ENCODE data around the gene ENPP3.

The ENPP3 gene

GRCh38 chr6:131636880-131637792, at the start of gene ENPP3:
ENPP3 (plus strand) TSS chr6:131637302; CDS start chr6:131637385, 83 bp downstream.
- no peak for DNase-seq

DNA sequence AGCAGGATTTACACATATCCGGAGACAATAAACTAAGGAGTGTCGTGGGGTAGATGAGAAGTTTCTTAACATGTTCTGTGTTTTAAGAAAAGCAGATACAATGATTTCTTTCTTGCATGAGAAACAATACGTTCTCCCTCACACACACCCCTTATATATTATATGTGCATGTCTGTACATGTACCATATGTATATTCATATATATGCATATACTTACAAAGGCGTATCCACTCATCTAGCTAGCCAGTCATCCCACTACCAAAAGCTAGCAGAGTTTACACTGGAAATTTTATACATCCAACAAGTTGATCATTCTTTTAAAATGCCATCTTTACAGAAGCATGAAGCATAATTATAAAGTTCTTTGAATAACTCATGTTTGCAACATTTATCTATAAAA, 49.2 kb upstream of the ENPP3 start:
- no peak for DNase-seq

DNA sequence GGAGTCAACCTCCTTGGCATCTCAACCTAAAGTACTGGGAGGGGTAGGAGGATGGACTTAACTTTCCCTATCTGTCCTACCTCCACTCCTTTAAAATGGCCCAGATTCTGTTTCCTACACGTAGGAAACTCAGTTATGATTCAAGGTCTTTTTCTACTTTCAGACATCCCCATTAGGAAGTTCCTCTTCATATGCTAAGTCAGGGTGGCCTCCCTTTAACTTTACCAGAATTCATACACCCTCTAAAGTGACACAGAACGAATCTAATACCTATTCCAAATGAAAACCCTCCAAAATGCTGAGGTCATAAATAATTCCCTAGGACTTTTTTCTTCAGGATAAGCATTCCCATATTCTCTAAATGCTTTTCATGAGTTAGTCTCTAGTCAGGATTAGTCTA, 48.5 kb upstream of the ENPP3 start:
- no peak for DNase-seq

- DNase-seq = no peak
Measured at GRCh38 chr6:131592935-131593334, 44.2 kb upstream of the ENPP3 start.

DNA sequence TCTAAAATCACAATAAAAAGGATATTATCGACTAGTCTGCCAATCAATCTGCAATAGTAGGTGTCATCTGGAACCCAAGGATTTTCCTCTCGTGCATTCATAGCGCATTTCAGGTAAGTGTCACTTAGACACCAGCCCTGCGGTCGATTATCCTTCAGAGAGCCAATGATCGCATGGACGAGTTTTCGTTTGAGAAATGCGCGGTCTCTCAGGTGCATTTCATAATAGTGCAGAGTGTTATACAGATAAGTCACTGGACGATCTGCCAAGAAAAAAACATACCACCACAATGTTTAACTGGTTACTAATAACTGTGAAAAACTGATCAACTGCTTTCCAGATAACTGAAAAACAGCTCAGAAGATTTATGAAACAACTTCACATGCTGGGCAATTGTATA, 43.0 kb upstream of the ENPP3 start:
- no peak for DNase-seq

DNA sequence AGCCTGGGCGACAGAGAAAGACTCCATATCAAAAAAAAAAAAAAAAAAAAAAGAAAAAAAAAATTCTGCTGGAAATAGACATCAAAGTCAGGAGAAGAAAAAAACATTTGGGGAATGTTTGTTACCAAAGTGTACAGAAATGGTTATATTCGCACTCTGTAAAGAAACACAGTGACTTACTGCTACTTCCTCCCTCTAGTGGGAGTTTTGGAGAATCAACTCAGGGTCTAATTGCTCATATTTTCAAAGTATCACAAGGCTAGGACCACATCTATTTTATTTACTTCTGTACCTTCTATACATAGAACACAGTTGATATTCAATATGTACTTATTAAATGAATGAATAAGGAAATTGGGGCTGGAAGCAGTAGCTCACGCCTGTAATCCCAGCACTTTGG, 39.7 kb upstream of the ENPP3 start:
- DNase-seq = no peak

DNA sequence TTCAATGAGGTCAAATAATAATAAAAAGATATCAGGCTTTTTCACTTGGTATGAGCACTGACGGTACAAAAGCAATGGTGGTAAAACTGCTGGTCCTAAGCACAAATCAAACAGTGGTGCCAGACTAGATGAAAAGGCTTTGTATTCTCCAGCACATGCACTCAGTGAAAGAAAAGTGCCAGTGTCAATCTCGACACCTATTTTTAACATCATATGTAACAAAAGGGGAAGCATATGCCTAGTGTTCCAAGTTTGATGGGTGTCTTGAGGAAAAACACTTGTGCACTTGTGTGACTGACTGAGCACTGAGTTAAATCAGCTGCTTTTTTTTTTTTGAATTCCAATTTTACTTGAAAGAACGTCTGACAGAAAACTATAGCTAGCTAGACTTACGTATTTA, 36.4 kb upstream of the ENPP3 start:
- no peak for DNase-seq

GRCh38 chr6:131602781-131603312, 34.3 kb upstream of the ENPP3 start:
- DNase-seq = no peak

DNA sequence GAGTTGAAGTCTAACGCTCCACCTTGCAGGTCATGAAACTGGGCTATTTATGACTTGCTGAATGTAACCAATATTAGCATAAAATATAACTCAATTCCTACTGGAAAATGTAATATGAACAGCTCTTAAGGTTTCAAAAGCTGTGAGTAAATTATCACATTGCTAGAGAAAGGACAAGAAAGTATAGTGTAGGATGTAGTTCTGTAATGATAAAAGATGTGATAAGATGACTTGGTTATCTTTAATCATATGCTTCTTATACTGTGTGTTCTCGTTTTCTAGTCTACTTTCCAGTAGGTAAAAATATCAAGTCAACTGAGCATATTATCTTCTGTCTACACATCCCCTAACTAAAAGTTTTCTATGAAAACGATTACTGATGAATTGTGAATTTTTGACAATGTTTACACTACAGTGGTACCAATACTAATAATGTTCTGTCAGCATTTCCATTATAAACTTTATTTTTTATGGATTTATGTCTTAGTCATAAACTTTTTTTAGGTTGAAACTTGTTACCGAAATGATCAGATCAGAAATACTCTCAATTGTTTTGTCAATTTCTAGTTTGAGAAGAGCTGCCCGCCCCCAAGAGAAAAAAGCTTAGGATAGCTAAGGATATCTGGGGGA, 23.7 kb upstream of the ENPP3 start:
- no peak for DNase-seq

GRCh38 chr6:131615275-131615674, 21.8 kb upstream of the ENPP3 start:
- DNase-seq = no peak

DNA sequence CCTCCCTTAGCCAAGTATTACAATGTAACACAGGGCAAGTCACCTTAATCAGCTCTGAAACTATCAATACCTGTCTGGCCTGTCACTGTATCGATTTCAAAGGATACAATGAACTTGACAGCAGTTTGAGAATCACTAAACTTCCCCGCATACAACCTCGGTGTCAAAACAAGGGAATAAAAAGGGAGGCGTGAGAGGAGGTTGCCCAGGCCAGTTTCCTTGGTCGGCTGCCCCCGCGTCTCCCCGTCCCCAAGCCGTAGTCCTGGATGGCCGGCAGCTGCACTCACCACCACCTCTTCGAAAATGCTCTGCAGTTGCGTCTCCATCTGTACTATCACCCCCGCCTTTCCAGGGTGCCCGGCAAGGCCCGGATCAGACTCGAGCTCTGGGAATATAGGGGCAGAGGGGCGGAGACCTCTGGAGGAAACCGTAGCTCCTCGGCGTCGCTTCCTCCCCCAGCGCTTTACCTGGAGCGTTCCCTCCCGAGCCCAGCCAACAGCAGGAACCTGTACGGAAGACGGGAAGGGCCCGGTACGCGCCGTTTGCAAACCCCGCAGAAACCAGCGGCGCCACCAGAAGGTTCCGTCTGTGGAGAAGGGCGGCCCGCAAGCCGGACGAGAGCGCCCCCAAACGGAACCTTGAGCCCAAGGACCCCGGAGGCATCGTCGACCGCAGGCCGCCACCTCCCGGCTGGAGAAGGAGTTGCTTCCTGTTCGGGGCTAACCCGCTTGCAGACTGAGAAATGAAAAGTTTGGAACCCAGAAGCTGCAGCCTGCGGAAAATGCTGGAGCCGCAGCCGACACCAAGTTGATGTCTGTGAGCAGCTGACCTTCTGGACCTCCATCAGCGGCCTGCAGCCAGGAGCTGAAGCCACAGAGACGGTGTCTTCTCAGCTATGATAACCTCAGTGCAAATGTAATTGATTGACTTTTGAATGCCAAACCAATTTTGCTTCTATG, 9.1 kb upstream of the ENPP3 start, which contains the start of gene MED23:
Gene MED23 (minus strand): TSS at position 519 of the 959 bp plus-strand sequence. CDS start 193 bp downstream, at position 326.
- DNase-seq = peak; percentile 91

DNA sequence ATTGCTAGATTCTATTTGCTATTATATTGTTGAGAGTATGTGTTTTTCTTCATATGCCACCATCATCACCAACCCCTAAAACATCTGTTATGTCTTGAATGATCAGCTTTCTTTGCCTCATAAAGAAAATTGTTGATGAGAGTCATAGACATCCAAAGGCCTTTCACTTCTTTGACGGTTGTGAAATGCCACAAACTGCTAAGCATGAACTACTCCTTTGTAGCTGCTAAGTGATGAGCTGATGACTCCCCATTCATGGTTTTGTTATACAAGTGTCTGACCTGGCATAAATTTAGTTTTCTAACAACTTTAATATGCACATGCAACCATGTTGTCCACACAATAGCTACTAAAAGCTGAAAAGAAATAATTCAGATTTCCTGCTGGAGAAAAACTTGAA, 8.4 kb upstream of the ENPP3 start:
- no peak for DNase-seq

- no peak for DNase-seq
Measured at GRCh38 chr6:131629651-131630050, 7.5 kb upstream of the ENPP3 start.

- DNase-seq = no peak
Measured at GRCh38 chr6:131631625-131632289, 5.3 kb upstream of the ENPP3 start.

DNA sequence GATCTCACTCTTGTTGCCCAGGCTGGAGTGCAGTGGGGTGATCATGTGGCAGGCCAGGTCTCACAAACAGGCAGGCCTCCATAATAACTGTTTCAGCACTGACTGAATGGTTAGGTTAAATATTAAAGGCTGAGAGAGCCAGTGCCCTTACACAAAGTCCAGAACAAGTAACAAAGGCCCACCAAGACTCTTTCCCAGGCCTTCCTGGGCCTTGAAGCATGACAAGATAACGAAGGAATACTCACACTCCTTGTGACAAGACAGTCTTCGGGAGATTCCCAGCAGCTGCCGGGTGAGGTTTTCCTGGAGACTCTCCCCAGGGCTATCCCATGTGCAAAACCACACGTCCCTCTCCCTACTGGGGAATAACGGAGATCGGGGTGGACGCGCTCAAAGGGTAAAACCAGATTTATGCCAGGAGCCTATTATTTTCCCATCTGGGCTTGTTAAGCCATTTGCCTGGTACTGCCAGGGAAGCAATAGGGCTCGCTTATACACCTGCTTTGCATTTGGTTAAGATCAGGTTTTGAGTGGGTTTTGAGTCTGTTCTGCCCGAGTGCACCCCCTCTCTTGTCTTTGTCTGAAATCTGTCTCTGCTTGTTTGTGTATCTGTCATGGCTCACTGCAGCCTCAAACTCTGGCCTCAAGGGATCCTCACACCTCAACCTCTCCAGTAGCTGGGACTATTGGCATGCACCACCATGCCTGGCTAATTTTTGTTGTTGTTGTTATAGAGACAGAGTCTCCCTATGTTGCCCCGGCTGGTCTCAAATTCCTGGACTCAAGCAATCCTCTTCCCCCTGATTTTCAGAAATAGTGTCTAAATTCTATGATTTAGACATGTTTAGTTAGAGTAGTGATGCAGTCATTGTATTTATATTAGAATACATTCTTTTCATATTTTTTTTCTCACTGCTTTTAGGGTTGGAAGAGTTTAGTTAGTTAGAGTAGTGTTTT, 1.4 kb upstream of the ENPP3 start:
- DNase-seq = no peak

DNA sequence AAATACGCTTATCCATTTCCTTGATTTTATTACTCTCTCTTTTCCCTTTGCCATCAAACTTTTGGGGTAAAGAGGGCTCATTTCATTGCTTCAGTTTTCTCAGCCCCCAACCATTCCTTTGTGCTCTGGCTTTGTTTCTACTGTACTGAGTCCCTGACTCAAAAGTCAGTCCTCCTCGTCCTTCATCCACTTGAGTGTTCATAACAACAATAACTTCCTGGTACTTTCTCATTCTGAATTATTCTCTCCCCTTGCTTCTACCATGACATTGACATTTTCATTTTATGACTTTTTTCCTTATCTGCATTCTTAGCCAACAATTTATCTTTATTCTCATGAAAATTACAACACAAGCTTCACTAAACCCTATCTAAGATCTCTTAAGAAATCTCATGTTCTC, 911 bp downstream of the ENPP3 start:
- DNase-seq = no peak

- DNase-seq = no peak
Measured at GRCh38 chr6:131640100-131640499, 3.0 kb downstream of the ENPP3 start.

GRCh38 chr6:131640576-131640975, 3.5 kb downstream of the ENPP3 start:
- no peak for DNase-seq

- DNase-seq = no peak
Measured at GRCh38 chr6:131641554-131641953, 4.5 kb downstream of the ENPP3 start.

- DNase-seq = no peak
Measured at GRCh38 chr6:131642565-131642964, 5.5 kb downstream of the ENPP3 start.
